MM.1S (cell line): ENCODE measurements around the gene DHRS11.

Experiments
- DNase-seq: peaks from one replicate; pipeline ENCODE4 v3.0.0-alpha.2; 2015
- H2AFZ ChIP-seq: fragments of 300-600 bp; sonication (generic); 2 replicates; pipeline ENCODE4 v1.6.0; 2016; ENCODE audit warnings: antibody characterized with exemption, low read length
- H3F3A ChIP-seq: fragments of 300-600 bp; sonication (generic); 2 replicates; pipeline ENCODE4 v1.6.1; 2016; ENCODE audit warnings: mild to moderate bottlenecking, antibody characterized with exemption, low read length, moderate library complexity, mixed read lengths; ENCODE audit not compliant: insufficient read depth
- H3K27ac ChIP-seq: fragments of 300-600 bp; sonication (generic); 2 replicates; pipeline ENCODE4 v1.5.1; 2016; ENCODE audit warnings: mild to moderate bottlenecking, low read length
- H3K27me3 ChIP-seq: fragments of 300-600 bp; sonication (generic); replicated peaks from 2 replicates; pipeline ENCODE4 v1.6.0; 2016; ENCODE audit warnings: low read length; ENCODE audit not compliant: insufficient read depth
- H3K36me3 ChIP-seq: fragments of 300-600 bp; sonication (generic); replicated peaks from 2 replicates; pipeline ENCODE4 v1.6.1; 2016; ENCODE audit warnings: mild to moderate bottlenecking, low read length, mixed read lengths; ENCODE audit not compliant: insufficient read depth
- H3K4me1 ChIP-seq: fragments of 300-600 bp; sonication (generic); 2 replicates; pipeline ENCODE4 v1.6.1; 2016; ENCODE audit warnings: low read length, mixed read lengths
- H3K4me2 ChIP-seq: fragments of 300-600 bp; sonication (generic); 2 replicates; pipeline ENCODE4 v1.6.0; 2016; ENCODE audit warnings: low read depth, low read length
- H3K4me3 ChIP-seq: fragments of 300-600 bp; sonication (generic); 2 replicates; pipeline ENCODE4 v1.5.1; 2016; ENCODE audit warnings: low read length, mixed read lengths
- H3K79me2 ChIP-seq: fragments of 300-600 bp; sonication (generic); 2 replicates; pipeline ENCODE4 v1.6.1; 2016; ENCODE audit warnings: mixed run types, low read length, mixed read lengths
- H3K9ac ChIP-seq: fragments of 300-600 bp; sonication (generic); 2 replicates; pipeline ENCODE4 v1.6.1; 2016; ENCODE audit warnings: low read length, mixed read lengths
- H3K9me2 ChIP-seq: fragments of 300-600 bp; sonication (generic); replicated peaks from 2 replicates; pipeline ENCODE4 v1.6.1; 2016; ENCODE audit warnings: mild to moderate bottlenecking, low read length, mixed read lengths; ENCODE audit not compliant: insufficient read depth
- H3K9me3 ChIP-seq: fragments of 300-600 bp; sonication (generic); replicated peaks from 2 replicates; pipeline ENCODE4 v1.6.1; 2016; ENCODE audit warnings: mild to moderate bottlenecking, low read length, mixed read lengths; ENCODE audit not compliant: insufficient read depth
- H4K20me1 ChIP-seq: fragments of 300-600 bp; sonication (generic); 2 replicates; pipeline ENCODE4 v1.6.1; 2016; ENCODE audit warnings: mild to moderate bottlenecking, low read length, moderate library complexity, mixed read lengths; ENCODE audit not compliant: insufficient read depth
- EZH2 ChIP-seq: fragments of 300-600 bp; sonication (generic); optimal IDR thresholded peaks from 2 replicates; pipeline ENCODE3; 2017; ENCODE audit warnings: low read depth, mild to moderate bottlenecking, antibody characterized with exemption, low read length, mixed read lengths
- EZH2phosphoT487 ChIP-seq: fragments of 300-600 bp; sonication (generic); IDR thresholded peaks from 2 replicates; pipeline ENCODE4 v1.6.1; 2018; ENCODE audit warnings: antibody characterized with exemption, low read length
- TF ChIP-seq, protein P1 (sequence below): fragments of 300-600 bp; sonication (generic); IDR thresholded peaks from 2 replicates; pipeline ENCODE4 v1.5.1; 2016; ENCODE audit warnings: antibody characterized with exemption, low read length, mixed read lengths

Gene DHRS11

DNA sequence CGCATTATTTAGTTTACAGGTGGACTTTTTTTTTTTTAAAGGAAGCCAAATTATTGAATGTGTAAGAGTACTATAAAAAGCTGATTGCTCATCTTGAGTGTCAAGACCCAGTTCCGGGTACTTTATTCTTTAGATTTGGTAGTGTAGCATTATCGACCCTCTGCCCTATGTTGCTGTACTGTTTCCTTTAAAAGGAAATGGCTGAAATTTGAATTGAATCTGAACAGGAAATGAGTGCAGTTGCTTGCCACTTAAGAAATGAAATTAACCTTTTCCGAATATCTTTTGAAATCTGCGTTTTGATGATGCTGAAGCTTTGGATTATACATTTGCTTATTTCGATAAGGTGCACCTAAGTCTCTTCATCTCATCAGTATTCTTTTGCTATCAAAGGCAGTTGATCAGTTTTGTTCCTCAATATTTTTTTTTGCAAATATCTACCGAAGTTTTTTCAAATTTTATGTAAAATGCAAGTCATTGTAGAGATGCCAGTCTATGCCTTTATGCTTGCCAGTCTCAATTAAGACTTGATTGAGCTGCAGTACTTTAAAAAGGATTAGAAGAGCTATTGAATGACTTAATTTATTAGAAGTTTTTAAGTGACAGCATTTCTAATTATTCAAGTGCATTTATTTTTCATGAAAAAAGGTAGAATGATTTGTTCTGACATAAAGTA lies 45.1 kb upstream of the DHRS11 start:
- H3K4me1 ChIP-seq = peaks cover 30% of the 10 kb centered on the region
- peaks cover 78% of the 10 kb centered on the region for H3K79me2 ChIP-seq
- peak overlapping the region; percentile 78 for H3K27ac ChIP-seq
- peak overlapping the region; percentile 84 for H3K4me3 ChIP-seq
- H3K36me3 ChIP-seq = peaks cover 5% of the 10 kb centered on the region; the same call in 1 of the 2 replicates
- no peaks in the 10 kb centered on the region for H3K27me3 ChIP-seq
- peak overlapping the region; percentile 90 for H3K4me2 ChIP-seq
- no peak overlapping the region for H2AFZ ChIP-seq
- H3K9me3 ChIP-seq = no peaks in the 10 kb centered on the region
- H3K9me2 ChIP-seq = no peaks in the 10 kb centered on the region
- peaks cover 28% of the 10 kb centered on the region for H4K20me1 ChIP-seq
- peak overlapping the region; percentile 76 for H3K9ac ChIP-seq
- H3F3A ChIP-seq = peaks cover 26% of the 10 kb centered on the region
- TF ChIP-seq EZH2phosphoT487 = no peak
- no peak for TF ChIP-seq EZH2
- no peak for DNase-seq

DNA sequence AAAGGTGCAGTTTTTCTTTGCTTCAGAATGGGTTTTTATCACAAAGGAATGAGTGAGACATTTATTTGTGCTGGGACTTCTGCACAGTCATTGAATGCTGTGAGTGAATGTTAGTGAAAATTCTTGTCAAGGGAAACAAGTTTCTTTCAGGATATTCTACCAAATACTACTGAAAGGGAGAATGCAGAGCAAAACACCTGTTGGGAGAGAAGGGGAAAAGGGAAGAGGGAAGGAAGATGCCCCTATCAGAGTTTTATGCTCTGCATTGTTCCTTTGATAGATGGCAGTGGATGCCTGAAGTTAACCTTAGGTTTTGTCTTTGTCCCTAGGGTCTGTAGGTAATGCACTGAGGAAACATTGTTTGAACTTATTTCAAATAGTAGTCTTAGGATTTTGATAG lies 43.9 kb upstream of the DHRS11 start:
- no peak for TF ChIP-seq EZH2
- TF ChIP-seq, protein P1, sequence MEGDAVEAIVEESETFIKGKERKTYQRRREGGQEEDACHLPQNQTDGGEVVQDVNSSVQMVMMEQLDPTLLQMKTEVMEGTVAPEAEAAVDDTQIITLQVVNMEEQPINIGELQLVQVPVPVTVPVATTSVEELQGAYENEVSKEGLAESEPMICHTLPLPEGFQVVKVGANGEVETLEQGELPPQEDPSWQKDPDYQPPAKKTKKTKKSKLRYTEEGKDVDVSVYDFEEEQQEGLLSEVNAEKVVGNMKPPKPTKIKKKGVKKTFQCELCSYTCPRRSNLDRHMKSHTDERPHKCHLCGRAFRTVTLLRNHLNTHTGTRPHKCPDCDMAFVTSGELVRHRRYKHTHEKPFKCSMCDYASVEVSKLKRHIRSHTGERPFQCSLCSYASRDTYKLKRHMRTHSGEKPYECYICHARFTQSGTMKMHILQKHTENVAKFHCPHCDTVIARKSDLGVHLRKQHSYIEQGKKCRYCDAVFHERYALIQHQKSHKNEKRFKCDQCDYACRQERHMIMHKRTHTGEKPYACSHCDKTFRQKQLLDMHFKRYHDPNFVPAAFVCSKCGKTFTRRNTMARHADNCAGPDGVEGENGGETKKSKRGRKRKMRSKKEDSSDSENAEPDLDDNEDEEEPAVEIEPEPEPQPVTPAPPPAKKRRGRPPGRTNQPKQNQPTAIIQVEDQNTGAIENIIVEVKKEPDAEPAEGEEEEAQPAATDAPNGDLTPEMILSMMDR = no peak
- TF ChIP-seq EZH2phosphoT487 = no peak
- H3K27ac ChIP-seq = no peak overlapping the region
- 0 out of 2 replicates have a peak overlapping the region, but pooled peaks have one; percentile 90 for H3K4me2 ChIP-seq
- H3K27me3 ChIP-seq = no peaks in the 10 kb centered on the region
- H3K36me3 ChIP-seq = peaks cover 5% of the 10 kb centered on the region; the same call in 1 of the 2 replicates
- peaks cover 26% of the 10 kb centered on the region for H3F3A ChIP-seq
- peaks cover 89% of the 10 kb centered on the region for H3K79me2 ChIP-seq
- peaks cover 28% of the 10 kb centered on the region for H4K20me1 ChIP-seq
- no peak for DNase-seq
- no peak overlapping the region for H3K4me3 ChIP-seq
- H2AFZ ChIP-seq = no peak overlapping the region
- H3K4me1 ChIP-seq = peaks cover 24% of the 10 kb centered on the region
- H3K9ac ChIP-seq = no peak overlapping the region
- no peaks in the 10 kb centered on the region for H3K9me2 ChIP-seq
- no peaks in the 10 kb centered on the region for H3K9me3 ChIP-seq

DNA sequence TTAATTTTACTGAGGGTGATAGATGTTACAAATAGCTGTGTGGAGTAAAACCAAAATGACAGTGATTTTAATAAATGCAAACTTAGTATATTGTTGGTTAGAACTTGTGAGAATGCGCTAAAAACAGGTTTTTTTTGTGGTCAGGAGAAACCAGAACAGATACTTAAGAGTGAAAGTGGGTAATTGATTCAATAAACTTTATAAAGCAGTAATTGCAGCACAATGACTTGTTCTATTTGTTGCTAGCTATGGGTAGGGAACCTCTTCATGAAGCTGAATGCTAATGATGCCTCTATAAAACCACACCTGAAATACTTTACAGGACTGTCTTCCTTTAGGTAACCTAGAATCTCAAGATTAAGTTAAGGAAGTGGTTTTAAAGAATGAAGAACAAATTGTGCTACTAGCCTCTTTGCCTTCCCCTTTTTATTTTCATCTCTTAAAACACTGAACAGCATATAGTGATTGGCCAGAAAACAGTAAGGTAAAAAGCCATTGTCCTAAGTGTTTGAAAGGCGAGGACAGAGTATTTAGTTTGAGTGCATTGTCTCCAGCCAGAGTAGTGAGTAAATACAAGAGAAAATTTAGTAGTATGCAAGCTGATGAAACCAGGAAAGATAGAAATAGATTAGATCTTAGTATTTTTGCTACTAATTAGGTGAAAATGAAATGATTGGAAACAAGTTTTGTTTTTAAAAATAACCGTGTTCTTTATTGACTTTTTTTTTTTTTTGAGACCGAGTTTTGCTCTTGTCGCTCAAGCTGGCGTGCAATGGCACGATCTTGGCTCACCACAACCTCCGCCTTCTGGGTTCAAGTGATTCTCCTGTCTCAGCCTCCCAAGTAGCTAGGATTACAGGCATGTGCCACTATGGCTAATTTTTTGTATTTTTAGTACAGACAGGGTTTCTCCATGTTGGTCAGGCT lies 40.9 kb upstream of the DHRS11 start:
- H3K9me3 ChIP-seq = no peaks in the 10 kb centered on the region
- peaks cover 24% of the 10 kb centered on the region for H3K4me1 ChIP-seq
- H3K4me3 ChIP-seq = no peak overlapping the region
- H3K27ac ChIP-seq = no peak overlapping the region
- H3K27me3 ChIP-seq = no peaks in the 10 kb centered on the region
- TF ChIP-seq, protein P1 = no peak
- TF ChIP-seq EZH2phosphoT487 = no peak
- TF ChIP-seq EZH2 = no peak
- no peak overlapping the region for H3K9ac ChIP-seq
- peaks cover 5% of the 10 kb centered on the region; the same call in 1 of the 2 replicates for H3K36me3 ChIP-seq
- H3K9me2 ChIP-seq = no peaks in the 10 kb centered on the region
- no peak overlapping the region for H3K4me2 ChIP-seq
- H3F3A ChIP-seq = peaks cover 12% of the 10 kb centered on the region
- DNase-seq = peak; percentile 31
- peaks cover 37% of the 10 kb centered on the region for H4K20me1 ChIP-seq
- peaks cover 99% of the 10 kb centered on the region for H3K79me2 ChIP-seq
- no peak overlapping the region for H2AFZ ChIP-seq
